CD4-positive, alpha-beta T cell (primary cell): ENCODE results near the gene CLK3. TPM values are rescaled to one million over a fixed set of nuclear protein-coding genes. Genes with fewer than 3 reads are reported as not detected.
"Not testable (repeated sequence)": the region's sequence is repeated elsewhere in the genome, so short reads cannot be mapped to it uniquely, and the experiment has no call there.

Experiments used
- ATAC-seq: fragments of 200-7000 bp; cut with Tn5 transposase; one replicate; pipeline ENCODE4 v1.10.0; 2022; ENCODE audit warnings: mild to moderate bottlenecking; ENCODE audit not compliant: poor library complexity
- CTCF ChIA-PET: fragments of 350-600 bp; sonication (Branson Sonifier 250); formaldehyde crosslinking; loops from one replicate; lab custom pipeline; 2021; ENCODE audit warnings: antibody characterized with exemption, inconsistent platforms; lab: Charles Lee
- POLR2A ChIA-PET: fragments of 350-600 bp; sonication (Branson Sonifier 250); formaldehyde crosslinking; loops from one replicate; lab custom pipeline; 2021; ENCODE audit warnings: antibody characterized with exemption, inconsistent platforms; lab: Charles Lee
- DNase-seq, 14 experiments: peaks; one replicate each; pipeline ENCODE4 v3.0.0-alpha.2; 2013 to 2020; ENCODE audit warnings: mixed read lengths in 2 of 14
- H3K27ac ChIP-seq, 2 donors: one replicate each; pipeline versions ENCODE4 v1.5.1 to v1.7.0; 2013; ENCODE audit warnings: low read length in 2 of 2, low read depth in 1 of 2, mild to moderate bottlenecking in 1 of 2
- H3K27me3 ChIP-seq, 2 experiments: 1 replicate in 1 of 2; 2 replicates in 1 of 2; pipeline versions ENCODE4 v1.6.1 to v1.7.0; 2013; ENCODE audit warnings: low read length in 2 of 2, control low read depth in 1 of 2, mild to moderate bottlenecking in 1 of 2, moderate library complexity in 1 of 2; ENCODE audit not compliant: insufficient read depth in 2 of 2, control insufficient read depth in 1 of 2
- H3K36me3 ChIP-seq: one replicate; pipeline ENCODE4 v1.6.1; 2013; ENCODE audit warnings: low read length, control low read depth; ENCODE audit not compliant: insufficient read depth
- H3K4me1 ChIP-seq: one replicate; pipeline ENCODE4 v1.6.1; 2013; ENCODE audit warnings: low read length, control low read depth; ENCODE audit not compliant: insufficient read depth
- H3K4me3 ChIP-seq: one replicate; pipeline ENCODE4 v1.5.1; 2013; ENCODE audit warnings: mild to moderate bottlenecking, low read length, moderate library complexity
- H3K9me3 ChIP-seq, 2 experiments: 1 replicate in 1 of 2; 2 replicates in 1 of 2; pipeline versions ENCODE4 v1.6.1 to v1.7.0; 2013; ENCODE audit warnings: low read length in 2 of 2, mild to moderate bottlenecking in 2 of 2, control low read depth in 1 of 2, moderate library complexity in 1 of 2; ENCODE audit not compliant: control insufficient read depth in 1 of 2, insufficient read depth in 1 of 2
- H3K27ac Mint-ChIP-seq: one replicate; pipeline ENCODE4 v1.8.0; 2020; ENCODE audit warnings: mixed read lengths
- H3K27me3 Mint-ChIP-seq: one replicate; pipeline ENCODE4 v1.8.0; 2021; ENCODE audit warnings: mixed read lengths
- H3K36me3 Mint-ChIP-seq: one replicate; pipeline ENCODE4 v1.8.0; 2021; ENCODE audit warnings: low read depth, mixed read lengths
- H3K4me1 Mint-ChIP-seq: one replicate; pipeline ENCODE4 v1.8.0; 2021; ENCODE audit warnings: low read depth, mixed read lengths
- H3K4me3 Mint-ChIP-seq: one replicate; pipeline ENCODE4 v1.8.0; 2020; ENCODE audit warnings: mild to moderate bottlenecking, mixed read lengths
- H3K9me3 Mint-ChIP-seq: one replicate; pipeline ENCODE4 v1.8.0; 2020; ENCODE audit warnings: mixed read lengths
- intact Hi-C, 2 experiments: fragments of 100-400 bp; cut with DNase I in 1 of 2; cut with micrococcal nuclease in 1 of 2; formaldehyde crosslinking; loops; one replicate each; pipeline versions ENCODE4 v1.15.1 to v1.9.0; 2023 to 2025; cut with DNase I, micrococcal nuclease
- total RNA-seq, 174 experiments: library from RNA in 2 of 174; stranded (reverse) in 2 of 174; gene quantifications; one replicate each; pipeline ENCODE4 v1.2.3 and lab custom pipeline; 2021 to 2026
- TF ChIP-seq, protein P1 (sequence below): fragments of 200-600 bp; IDR thresholded peaks from one replicate; pipeline ENCODE4 v1.8.0; 2022; ENCODE audit warnings: antibody characterized with exemption, mild to moderate bottlenecking

The CLK3 gene
- total RNA-seq, 2 experiments from 2014 or later = 275 to 293 TPM

DNA sequence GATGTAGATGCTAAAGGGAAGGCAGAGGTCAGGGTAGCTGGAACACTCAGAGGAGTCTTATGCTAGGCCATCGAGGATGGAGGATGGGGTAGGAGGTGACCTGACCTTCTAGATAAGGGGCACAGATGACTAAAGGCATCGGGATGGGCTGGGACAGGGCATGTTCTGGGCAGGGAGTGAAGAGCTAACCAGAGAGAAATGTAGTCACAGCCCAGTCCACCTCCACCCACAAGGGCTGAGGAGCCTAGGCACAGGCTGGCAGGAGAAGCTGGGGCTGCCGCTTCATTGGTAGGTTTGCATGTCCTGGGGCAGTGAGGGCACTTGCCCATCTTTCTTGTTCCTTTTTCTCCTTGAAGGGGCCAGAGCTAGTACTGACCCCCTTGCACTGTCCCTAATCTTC, 12.6 kb downstream of the CLK3 start:
- no peaks in the 10 kb centered on the region for H3K9me3 ChIP-seq
- Mint-ChIP-seq H3K27ac (no peak overlapping the region), H3K4me3 (no peak overlapping the region), H3K36me3 (peaks cover 95% of the 10 kb centered on the region), H3K4me1 (no peaks in the 10 kb centered on the region), H3K27me3 (no peaks in the 10 kb centered on the region), H3K9me3 (no peaks in the 10 kb centered on the region)
- no peak for ATAC-seq
- peaks cover 12% of the 10 kb centered on the region for H3K4me1 ChIP-seq
- peaks cover 93% of the 10 kb centered on the region for H3K36me3 ChIP-seq
- ChIA-PET POLR2A (no interaction called here), CTCF (no interaction called here)
- no peak overlapping the region for H3K27ac ChIP-seq
- TF ChIP-seq, protein P1, sequence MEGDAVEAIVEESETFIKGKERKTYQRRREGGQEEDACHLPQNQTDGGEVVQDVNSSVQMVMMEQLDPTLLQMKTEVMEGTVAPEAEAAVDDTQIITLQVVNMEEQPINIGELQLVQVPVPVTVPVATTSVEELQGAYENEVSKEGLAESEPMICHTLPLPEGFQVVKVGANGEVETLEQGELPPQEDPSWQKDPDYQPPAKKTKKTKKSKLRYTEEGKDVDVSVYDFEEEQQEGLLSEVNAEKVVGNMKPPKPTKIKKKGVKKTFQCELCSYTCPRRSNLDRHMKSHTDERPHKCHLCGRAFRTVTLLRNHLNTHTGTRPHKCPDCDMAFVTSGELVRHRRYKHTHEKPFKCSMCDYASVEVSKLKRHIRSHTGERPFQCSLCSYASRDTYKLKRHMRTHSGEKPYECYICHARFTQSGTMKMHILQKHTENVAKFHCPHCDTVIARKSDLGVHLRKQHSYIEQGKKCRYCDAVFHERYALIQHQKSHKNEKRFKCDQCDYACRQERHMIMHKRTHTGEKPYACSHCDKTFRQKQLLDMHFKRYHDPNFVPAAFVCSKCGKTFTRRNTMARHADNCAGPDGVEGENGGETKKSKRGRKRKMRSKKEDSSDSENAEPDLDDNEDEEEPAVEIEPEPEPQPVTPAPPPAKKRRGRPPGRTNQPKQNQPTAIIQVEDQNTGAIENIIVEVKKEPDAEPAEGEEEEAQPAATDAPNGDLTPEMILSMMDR = no peak
- DNase-seq = no peak
- H3K27me3 ChIP-seq = no peaks in the 10 kb centered on the region
- intact Hi-C loops = no loop called here
- no peak overlapping the region for H3K4me3 ChIP-seq

DNA sequence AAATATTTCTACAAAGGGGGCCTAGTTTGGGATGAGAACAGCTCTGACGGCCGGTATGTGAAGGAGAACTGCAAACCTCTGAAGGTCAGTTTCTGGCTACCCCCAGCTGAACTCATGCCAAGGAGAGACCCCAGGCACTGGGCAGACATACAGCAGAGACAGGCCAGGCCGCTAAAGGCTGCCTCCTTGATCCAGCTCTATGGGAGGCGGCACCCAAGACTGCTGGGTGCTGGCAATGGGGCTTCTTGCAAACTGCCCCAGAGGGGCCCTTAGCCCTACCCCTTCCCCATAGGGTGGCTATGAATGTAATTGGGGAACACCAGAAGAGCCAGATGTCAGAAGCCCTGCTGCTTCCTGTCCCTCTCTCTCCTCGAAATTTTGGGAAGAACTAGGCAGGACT, 13.3 kb downstream of the CLK3 start:
- Mint-ChIP-seq H3K4me1 (no peaks in the 10 kb centered on the region), H3K36me3 (peaks cover 92% of the 10 kb centered on the region), H3K27me3 (no peaks in the 10 kb centered on the region), H3K27ac (no peak overlapping the region), H3K9me3 (no peaks in the 10 kb centered on the region), H3K4me3 (no peak overlapping the region)
- Histone ChIP-seq H3K9me3 (no peaks in the 10 kb centered on the region), H3K36me3 (peaks cover 93% of the 10 kb centered on the region), H3K4me3 (no peak overlapping the region), H3K4me1 (peaks cover 8% of the 10 kb centered on the region), H3K27ac (no peak overlapping the region), H3K27me3 (no peaks in the 10 kb centered on the region)
- POLR2A ChIA-PET = no interaction called here
- ATAC-seq (no peak), DNase-seq (no peak)
- TF ChIP-seq, protein P1 = no peak
- CTCF ChIA-PET = no interaction called here
- intact Hi-C loops = no loop called here

GRCh38 chr15:74629696-74630095, 14.1 kb downstream of the CLK3 start:
- H3K4me1 Mint-ChIP-seq, H3K4me3 ChIP-seq, H3K27me3 Mint-ChIP-seq, H3K9me3 Mint-ChIP-seq, ATAC-seq, DNase-seq, H3K27ac ChIP-seq, H3K27ac Mint-ChIP-seq, H3K9me3 ChIP-seq, H3K4me3 Mint-ChIP-seq, POLR2A ChIA-PET, H3K4me1 ChIP-seq, H3K27me3 ChIP-seq: not testable (repeated sequence)
- peaks cover 93% of the 10 kb centered on the region for H3K36me3 ChIP-seq
- intact Hi-C loops = loop anchor here (2.0 to 10.0 kb wide), 2 partner anchors 205 to 255 kb away; no protein-coding TSS in a partner anchor
- CTCF ChIA-PET = interaction anchor here (0.6 kb wide), 1 partner anchor 54 kb away, joined by 4 read pairs; no protein-coding TSS in a partner anchor
- H3K36me3 Mint-ChIP-seq = peaks cover 92% of the 10 kb centered on the region
